ENCODE measurements around the gene YIPF3.

YIPF3 gene

DNA sequence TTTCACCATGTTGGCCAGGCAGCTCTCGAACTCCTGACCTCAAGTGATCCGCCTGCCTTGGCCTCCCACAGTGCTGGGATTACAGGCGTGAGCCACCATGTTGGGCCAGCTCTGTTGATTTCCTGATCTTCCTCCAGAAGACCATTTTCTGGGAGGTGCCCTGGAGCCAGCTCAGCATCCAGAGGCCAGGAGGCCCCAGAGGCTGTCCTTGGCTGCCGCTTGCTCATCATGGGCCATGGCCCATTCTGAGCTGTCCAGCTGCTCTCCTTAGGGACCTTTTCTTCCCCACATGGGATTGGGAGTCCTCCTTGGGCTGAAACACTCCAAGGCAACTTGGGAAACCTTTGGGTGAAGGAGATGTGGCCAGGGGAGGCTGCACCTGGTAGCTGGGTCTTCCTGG lies 22.0 kb downstream of the YIPF3 start:
- DNase-seq (ENCODE audit: extremely low spot score, insufficient read length, low read depth) = no peak

DNA sequence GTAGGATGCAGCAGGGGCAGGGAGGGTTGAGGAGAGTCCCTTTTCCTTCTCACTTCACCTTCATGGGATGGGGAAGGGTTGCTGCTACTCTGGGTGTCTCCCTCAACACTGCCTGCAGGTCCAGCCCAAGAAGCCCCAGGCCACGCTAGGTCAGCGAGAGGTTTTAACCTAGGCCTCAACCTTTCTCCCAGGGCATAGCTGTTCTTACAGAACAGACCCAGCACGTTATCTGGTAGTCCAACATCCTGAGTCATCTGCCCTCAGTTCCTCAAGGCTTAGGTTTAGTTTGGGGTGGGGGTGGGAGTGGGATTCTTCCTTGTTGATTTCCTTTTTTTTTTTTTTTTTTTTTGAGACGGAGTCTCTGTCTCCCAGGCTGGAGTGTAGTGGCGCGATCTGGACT lies 22.4 kb downstream of the YIPF3 start:
- DNase-seq (ENCODE audit: extremely low spot score, insufficient read length, low read depth) (no peak), FAIRE-seq (no peak)

More for the DNA sequence above, 22.0 kb downstream of the YIPF3 start:
- FAIRE-seq = no peak

DNA sequence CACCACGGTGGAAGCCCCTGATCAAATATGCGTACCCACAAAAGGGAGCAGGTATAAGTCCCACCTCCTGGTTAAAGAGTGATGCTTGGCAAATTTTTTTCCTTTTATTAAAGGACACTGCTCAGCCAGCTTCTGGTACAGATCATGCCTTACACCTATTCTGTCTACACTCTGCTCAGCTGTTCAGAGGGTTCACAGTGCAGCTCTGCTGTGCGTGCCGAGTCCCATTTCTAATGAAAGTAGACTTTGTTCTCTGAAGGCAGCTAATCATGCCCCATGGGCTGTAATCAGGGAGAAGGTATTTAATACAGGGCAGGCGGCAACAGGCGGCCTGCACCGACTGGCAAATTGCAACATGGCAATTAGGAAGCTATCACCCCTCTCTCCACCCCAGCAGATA lies 22.9 kb downstream of the YIPF3 start:
- FAIRE-seq (no peak), DNase-seq (ENCODE audit: extremely low spot score, insufficient read length, low read depth) (no peak)

DNA sequence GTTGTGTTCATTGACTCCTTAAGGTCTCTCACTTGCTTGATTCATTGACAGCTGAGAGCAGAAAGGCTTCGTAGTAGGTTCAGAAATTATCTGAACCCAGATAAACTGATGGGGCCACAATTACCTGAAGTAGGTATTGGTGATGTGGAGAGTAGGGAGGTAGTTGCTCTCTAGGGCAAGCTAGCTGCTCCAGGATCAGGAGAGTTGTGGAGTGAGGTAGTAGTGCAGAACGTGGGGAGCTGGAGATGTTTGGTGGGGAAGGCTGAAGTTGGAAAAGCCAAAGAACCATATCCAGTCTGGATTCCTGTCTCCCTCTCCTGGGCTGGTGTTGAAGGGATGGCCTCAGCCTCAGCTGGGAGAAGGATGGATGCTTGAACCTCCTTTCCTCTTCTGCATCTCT lies 23.5 kb downstream of the YIPF3 start:
- no peak for FAIRE-seq
- no peak for DNase-seq (ENCODE audit: extremely low spot score, insufficient read length, low read depth)

DNA sequence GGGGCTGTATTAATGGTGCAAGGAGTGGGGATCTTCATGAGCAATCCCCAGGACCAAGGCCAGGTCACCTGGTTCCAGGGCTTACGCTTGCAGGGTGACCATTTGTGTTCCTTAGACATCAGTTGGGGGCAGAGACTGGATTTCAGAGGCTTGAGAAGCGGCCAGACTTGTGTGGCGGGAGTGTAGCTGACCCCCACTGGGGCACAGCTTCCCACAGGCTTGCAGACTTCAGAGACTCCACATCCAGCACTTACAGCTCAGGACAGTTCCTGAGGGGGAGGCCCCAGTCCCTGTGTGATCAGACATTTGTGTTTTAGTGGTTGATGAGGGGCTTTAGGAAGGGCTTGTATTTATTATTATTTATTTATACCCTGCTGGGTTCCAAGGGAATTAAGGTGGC lies 24.1 kb downstream of the YIPF3 start:
- FAIRE-seq (no peak), DNase-seq (ENCODE audit: extremely low spot score, insufficient read length, low read depth) (no peak)

DNA sequence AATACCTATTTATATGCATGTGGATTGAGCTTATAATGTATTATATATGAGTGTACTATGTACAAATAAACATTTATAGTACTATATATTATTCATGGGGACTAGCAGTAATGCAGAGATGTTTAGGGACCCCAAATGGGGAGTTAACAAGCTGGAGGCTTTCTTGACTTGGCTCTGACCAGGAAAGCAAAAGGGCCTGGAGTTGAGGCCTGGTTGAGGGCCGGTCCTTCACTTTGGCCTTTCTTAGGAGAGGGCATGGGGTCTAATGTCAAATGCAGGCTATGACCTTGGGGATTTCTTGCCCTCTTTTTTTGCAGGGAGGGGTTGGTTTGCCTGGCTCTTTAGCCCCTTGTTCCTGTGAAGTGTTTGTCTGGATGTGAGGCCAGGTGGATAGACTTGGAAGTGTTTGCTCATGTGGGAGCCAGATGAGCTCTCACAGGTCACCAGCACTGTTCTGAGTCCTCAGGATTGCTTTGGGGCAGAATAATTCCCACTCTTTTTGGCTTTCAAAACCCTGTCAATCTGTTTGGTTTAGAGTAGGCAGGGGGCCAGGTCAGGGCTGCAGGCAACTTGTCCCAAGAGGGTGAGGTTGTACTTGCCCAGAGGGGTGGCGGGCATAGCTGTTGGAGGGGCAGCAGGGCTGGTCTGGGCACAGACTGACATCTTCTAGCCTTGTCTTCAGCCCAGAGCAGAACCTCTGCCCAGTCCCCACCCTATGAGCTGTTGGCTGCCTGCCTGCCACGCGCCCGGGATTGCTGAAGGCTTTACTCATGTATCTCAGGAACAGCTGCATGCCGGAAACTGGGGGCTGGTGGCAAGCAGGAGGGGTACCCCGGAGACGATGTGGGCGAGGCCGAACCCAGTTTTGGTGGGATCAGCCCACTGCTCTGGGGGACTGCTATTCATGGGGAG lies 24.7 kb downstream of the YIPF3 start:
- FAIRE-seq (no peak), DNase-seq (ENCODE audit: extremely low spot score, insufficient read length, low read depth) (no peak)

DNA sequence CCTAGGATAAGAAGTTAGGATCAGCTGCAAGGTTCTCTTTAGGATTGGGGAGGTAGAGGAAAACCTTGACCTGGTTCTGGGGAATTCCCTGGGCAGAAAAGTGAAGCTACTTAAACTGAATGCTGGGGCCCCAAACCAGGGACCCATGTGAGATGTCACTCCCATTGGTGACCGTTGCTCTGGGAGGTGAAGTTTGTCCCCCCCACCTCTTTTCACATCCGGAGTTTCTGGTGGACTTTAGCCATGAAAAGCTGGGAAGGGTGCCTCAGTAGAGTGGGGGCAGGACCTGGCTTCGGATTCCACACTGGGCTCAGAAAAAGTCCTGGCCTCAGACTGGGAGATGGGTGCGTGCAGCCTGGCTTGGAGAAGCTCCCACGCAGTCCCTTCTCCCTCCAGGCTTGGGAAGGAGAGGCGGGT lies 26.2 kb downstream of the YIPF3 start:
- FAIRE-seq (no peak), DNase-seq (ENCODE audit: extremely low spot score, insufficient read length, low read depth) (no peak)

DNA sequence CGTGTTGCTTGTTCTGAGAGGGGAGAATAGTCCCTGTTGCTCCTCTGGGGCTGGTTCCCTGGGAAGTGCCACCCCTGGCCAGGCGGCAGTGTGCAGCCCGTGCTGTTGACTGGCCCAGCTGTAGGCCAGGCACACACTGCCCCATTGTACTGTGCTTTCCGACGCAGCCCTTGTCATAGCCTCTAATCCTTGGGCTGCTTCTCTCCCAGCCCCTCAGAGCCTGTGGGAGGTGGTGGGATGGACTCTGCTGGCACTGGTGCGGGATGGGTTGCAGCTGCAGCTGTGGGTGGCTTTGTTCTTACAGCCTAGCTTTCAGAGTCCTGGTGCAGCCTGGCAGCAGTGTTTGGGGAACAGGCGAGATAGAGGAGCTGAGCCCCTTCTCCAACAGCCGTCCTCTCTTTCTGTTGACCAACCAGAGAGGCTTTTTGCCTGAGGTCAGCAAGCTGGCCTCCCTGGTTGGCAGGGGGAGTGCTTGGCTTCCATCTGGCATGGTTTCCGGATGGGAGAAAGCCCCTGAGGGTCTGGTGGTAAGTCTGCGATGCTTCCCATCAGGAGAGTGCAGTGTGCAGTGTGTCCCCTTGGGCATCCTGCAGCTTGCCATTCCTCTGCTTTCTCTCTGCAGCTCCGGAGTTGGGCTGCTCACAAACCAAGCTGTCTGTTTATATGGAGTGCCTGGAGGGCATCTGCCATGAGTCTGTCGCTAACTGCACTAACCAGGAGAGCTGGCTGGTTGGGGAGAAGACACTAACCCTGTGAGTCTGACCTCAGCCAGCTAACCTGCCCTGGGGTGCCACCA lies 27.3 kb downstream of the YIPF3 start:
- FAIRE-seq (no peak), DNase-seq (ENCODE audit: extremely low spot score, insufficient read length, low read depth) (no peak)

DNA sequence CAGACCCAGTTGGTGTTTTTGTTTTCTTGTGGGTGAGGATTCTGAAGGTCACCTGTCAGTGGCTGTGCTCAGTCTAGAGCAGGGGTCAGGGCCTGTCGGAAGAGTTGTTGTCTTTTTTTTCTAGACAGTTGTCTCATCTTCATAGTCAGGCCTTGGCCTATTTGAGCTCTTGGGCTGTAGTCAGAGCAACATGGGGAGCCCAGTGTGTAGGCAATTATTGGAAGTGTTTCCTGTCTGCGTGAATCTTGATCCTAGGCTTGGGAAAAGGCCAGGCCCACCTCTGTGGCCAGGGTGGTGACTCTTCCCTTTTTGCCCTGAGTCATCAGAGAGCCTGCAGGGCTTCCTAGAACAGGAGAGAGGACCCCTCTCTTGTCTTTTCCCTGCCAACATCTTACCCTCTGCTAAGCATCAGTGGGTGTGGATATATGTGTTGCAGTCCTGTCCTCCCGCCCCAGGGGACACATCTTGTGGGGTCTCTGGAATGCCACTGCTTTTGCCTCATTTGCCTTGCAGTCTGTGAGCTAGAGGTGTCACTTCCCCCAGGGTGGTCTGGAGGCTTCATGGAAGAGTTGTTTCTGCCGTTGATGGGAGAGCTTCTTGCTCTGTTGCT lies 28.0 kb downstream of the YIPF3 start:
- no peak for FAIRE-seq
- no peak for DNase-seq (ENCODE audit: extremely low spot score, insufficient read length, low read depth)

DNA sequence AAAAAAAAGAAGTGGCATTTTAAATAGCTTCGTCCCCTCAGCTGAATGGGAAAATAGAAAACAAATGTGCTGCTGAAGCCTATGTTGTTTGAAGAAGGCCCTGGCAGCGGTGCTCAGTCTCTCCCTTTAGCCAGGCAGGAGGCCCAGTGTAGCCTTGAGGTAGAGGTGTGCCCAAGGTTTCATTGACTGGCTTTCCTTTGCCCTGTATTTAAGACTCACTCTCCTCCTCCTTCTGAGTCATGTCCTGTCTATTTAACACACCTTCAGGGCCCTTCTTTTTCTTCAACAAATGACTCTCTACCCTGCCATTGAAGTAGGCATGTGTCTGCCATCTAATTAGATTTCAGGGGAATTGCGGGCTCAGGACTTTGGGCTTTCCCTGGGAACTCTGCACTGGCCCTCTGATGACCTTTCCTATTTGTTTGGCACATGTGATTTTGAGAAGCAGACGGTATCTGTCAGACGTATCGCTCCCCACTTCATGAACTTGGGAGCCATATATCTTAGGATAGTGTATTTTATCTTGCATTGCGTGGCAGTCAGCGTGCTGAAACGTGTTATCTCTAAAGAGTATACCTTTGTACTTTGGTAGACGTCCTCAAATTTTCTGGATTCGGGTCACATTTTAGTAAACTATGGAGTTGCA lies 35.0 kb downstream of the YIPF3 start:
- no peak for FAIRE-seq
- DNase-seq (ENCODE audit: extremely low spot score, insufficient read length, low read depth) = no peak

DNA sequence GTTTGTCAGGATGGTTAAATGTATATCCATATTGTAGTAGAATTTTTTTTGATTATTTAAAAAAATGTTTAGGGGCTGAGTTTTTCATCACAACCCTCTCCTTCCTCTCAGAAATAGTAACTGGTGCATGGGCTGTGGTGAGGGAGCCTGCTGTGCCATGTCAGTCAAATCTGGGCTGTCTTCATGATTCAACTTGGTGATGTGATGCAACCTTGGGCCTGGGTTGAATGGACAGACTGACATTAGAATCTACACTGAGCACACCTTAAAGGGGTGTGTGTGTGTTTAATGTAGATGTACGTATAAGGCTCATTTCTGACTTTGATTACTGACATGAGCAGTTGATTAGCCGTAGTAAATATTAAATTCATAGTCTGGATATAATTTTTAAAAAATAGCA lies 35.7 kb downstream of the YIPF3 start:
- no peak for FAIRE-seq
- DNase-seq (ENCODE audit: extremely low spot score, insufficient read length, low read depth) = no peak

DNA sequence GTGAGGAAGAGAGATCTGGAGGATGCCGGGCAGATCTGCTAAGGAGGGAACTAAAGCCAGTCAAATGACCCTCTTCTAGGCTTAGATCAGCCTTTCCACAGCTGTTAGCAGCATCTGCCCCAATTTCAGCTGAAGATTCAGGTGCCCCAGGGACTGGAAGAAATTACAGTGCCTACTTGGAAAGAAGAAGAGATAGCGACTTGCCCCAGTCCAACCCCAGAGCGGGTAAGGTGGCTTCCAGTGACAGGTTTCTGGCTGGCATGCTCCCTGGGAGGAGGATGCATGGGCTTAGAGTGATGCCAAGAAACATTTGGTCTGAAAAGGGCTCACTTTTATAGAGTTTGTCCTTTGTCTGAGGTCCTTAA lies 38.7 kb downstream of the YIPF3 start:
- no peak for DNase-seq (ENCODE audit: extremely low spot score, insufficient read length, low read depth)
- FAIRE-seq = no peak

DNA sequence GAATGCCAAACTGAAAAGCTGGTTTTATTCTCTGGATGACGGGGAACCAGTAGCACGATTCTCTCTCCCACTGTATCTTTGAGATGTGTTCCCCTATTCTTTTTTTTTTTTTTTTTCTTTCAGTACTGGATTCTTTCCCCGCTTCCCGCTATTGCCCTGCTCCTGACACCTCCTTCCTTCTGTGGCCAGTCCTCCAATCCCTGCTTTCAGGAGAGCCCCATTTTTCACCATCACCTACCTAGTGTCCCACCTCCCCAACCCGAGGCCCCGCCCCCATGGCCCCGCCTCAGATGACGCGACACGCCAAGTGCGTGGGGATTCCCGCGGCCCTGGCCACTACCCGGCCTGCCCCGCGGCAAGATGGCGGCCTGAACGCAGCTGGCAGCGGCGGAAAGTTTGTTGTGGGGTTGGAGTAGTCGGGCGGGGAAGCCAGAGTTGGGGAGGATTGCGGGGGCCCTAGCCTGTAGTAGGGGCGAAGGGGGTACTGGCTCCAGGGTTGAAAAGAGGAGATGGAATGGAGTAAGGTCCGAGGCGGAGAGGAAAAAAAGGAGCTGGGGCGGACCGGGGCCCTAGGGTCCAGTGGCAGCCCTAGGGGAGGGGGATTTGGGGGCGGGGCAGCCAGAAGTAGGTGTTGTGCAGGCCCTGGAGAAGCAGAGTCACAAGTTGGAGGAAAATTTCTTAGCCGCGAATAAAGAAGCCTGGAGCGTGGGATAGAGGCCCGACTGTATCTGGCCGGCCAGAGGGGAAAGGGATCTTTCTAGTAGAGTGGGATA lies 39.3 kb downstream of the YIPF3 start, which contains the start of gene TJAP1:
TJAP1 (plus strand) TSS at position 336 of the 773 bp plus-strand sequence. CDS start 21,432 bp downstream, outside the sequence.
- peak; percentile 92 for FAIRE-seq
- peak; percentile 88 for DNase-seq (ENCODE audit: extremely low spot score, insufficient read length, low read depth)

DNA sequence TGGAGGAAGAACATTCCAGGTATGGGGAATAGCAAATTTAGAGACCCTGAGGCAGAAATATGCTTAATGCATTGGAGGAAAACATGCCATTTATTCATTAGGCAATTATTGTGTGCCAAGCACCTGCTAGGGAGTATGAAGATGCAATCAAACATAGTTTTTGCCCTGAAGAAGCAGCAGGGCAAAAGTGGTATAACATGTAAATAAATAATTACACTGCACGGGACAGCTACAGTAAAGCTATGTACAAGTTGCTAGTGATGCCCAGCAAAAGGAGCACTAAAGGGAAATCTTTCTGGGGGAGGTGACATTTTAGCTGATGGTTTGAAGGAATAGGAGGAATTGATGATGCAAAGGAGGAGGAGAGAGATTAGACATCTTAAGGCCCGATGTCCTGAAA lies 40.0 kb downstream of the YIPF3 start:
- no peak for FAIRE-seq
- DNase-seq (ENCODE audit: extremely low spot score, insufficient read length, low read depth) = no peak

DNA sequence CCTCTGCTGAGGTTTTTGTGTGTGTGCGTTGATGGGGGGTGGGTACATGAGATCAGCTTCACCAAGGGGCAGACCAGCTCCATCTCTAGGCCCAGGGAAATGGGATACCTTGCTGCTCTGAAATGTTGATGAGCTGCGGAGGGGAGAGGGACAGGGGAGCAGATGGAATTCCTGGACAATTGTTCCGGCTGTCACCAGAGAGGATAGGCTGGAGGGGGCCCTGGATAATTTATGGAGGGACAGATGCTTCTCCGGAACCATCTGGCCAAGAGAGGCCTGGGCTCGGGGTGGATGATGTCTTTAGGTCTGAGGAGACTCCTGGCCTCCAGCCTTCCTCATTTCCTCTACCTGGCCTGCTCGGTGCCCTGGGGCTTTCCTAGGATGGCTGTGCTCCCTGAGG lies 41.2 kb downstream of the YIPF3 start:
- no peak for FAIRE-seq
- DNase-seq (ENCODE audit: extremely low spot score, insufficient read length, low read depth) = no peak

DNA sequence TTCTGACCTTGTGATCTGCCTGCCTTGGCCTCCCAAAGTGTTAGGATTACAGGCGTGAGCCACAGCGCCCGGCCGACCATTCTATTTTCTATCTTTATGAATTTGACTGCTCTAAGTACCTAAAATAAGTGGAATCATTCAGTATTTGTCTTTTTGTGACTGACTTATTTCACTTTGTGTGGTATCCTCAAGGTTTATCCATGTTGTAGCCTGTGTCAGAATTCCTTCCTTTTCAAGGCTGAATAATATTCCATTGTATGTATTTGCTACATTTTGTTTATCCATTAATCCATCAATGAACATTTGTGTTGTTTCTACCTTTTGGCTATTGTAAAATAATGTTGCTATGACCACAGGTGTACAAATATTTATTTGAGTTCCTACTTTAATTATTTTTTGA lies 44.2 kb downstream of the YIPF3 start:
- no peak for FAIRE-seq
- no peak for DNase-seq (ENCODE audit: extremely low spot score, insufficient read length, low read depth)

DNA sequence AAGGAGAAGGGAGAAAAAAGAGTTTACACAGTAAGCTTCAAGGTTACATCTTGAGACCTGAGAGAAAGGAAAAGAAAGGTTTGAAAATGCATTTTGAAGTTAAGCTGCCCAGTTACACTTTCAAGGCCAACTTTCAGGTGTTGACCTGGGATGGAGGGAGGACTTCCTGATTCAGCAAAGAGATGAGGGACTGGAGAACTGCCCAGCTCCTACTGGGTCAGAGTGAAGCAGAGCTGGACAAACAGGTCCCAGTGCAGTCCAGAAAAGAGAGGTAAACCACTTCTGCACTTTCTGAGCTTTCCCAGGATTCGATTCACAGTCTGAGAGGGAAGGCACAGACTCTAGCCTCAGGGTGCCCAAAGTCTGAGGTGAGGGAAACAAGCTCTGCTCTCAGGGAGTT lies 45.3 kb downstream of the YIPF3 start:
- DNase-seq (ENCODE audit: extremely low spot score, insufficient read length, low read depth) = no peak
- no peak for FAIRE-seq

DNA sequence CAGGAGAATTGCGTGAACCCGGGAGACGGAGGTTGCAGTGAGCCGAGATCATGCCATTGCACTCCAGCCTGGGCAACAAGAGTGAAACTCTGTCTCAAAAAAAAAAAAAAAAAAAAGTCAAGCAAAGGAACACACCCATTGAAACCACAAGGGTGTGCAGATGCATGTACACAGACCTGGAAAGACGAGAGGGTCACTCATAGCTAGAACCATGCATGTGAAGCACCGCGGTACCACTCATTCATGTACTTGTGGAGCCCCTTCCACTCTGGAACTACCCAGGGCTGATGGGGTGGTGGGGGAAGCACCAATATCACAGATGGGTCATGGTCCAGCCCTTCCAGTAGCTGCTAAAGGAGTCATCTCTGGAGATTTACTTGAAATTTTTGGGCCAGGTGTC lies 46.8 kb downstream of the YIPF3 start:
- no peak for DNase-seq (ENCODE audit: extremely low spot score, insufficient read length, low read depth)
- FAIRE-seq = no peak
